HG02623 (cell line): ENCODE results near the gene CDK10.

Source experiments
- ATAC-seq: cut with Tn5 transposase; IDR thresholded peaks from one replicate; pipeline ENCODE4 v1.9.1; 2021; ENCODE audit warnings: moderate library complexity; ENCODE audit not compliant: unreplicated experiment

CDK10 gene

GRCh38 chr16:89710709-89711564 is 24.4 kb downstream of the CDK10 start:
- ATAC-seq, result no peak

GRCh38 chr16:89711601-89712273 is 25.2 kb downstream of the CDK10 start:
- ATAC-seq, result no peak

GRCh38 chr16:89712274-89712781 is 25.8 kb downstream of the CDK10 start:
- no peak for ATAC-seq

GRCh38 chr16:89716493-89716892 is 30.0 kb downstream of the CDK10 start:
- ATAC-seq, result no peak

GRCh38 chr16:89716916-89717687 is 30.6 kb downstream of the CDK10 start:
- ATAC-seq, result no peak

- no peak for ATAC-seq
Measured at GRCh38 chr16:89717688-89718505, 31.4 kb downstream of the CDK10 start.

- peak; percentile 18 for ATAC-seq
Measured at GRCh38 chr16:89720551-89720812, 34.0 kb downstream of the CDK10 start.

- ATAC-seq, result peak; percentile 48
Measured at GRCh38 chr16:89720813-89721545, 34.5 kb downstream of the CDK10 start, which contains the start of the genes VPS9D1 and ZNF276. Gene VPS9D1 (minus strand): TSS chr16:89720898. CDS start chr16:89720861, 37 bp downstream. Gene ZNF276 (plus strand): TSS chr16:89721537. CDS start chr16:89721641, 104 bp downstream.

GRCh38 chr16:89721546-89722391 is 35.3 kb downstream of the CDK10 start:
- ATAC-seq, result peak; percentile 27

- ATAC-seq, result peak; percentile 3
Measured at GRCh38 chr16:89722392-89723278, 36.1 kb downstream of the CDK10 start.

GRCh38 chr16:89723279-89724250 is 37.1 kb downstream of the CDK10 start:
- ATAC-seq, result no peak

GRCh38 chr16:89727406-89728120 is 41.1 kb downstream of the CDK10 start:
- no peak for ATAC-seq

- no peak for ATAC-seq
Measured at GRCh38 chr16:89729293-89729692, 42.8 kb downstream of the CDK10 start.

GRCh38 chr16:89729863-89730593 is 43.5 kb downstream of the CDK10 start:
- ATAC-seq, result no peak

- ATAC-seq, result no peak
Measured at GRCh38 chr16:89730610-89731234, 44.2 kb downstream of the CDK10 start.
